ENCODE results near the gene OTUB2. TPM values are rescaled to one million over a fixed set of nuclear protein-coding genes. Genes with fewer than 3 reads are reported as not detected.
A peak's percentile ranks its signal among the peaks of the same experiment; 100 is the strongest.

The OTUB2 gene
- polyA plus RNA-seq, 3 donors, result 0.25 to 0.95 (median 0.28) TPM

GRCh38 chr14:94048691-94049624 lies 22.8 kb downstream of the OTUB2 start:
- Histone ChIP-seq H3K4me1 (ENCODE audit: control insufficient read depth in 1 of 2, insufficient read depth in 2 of 2, low read length in 2 of 2) (no peaks in the 10 kb centered on the region), H3K4me2 (replicated peaks; ENCODE audit: extremely low read depth, low read length, poor library complexity, severe bottlenecking) (no peak overlapping the region), H3K27ac (ENCODE audit: low read depth in 1 of 2, low read length in 2 of 2) (no peak overlapping the region), H2AFZ (ENCODE audit: insufficient read depth, low read depth, low read length, poor library complexity, severe bottlenecking) (no peak overlapping the region), H3K4me3 (replicated peaks in 1 of 3; ENCODE audit: low read depth in 2 of 3, low read length in 3 of 3) (no peak overlapping the region), H3K79me2 (ENCODE audit: insufficient read depth, low read length) (no peaks in the 10 kb centered on the region), H3K9me3 (replicated peaks in 1 of 2; ENCODE audit: control insufficient read depth in 1 of 2, insufficient read depth in 1 of 2, low read length in 2 of 2) (no peaks in the 10 kb centered on the region), H3K9ac (ENCODE audit: insufficient read depth, low read length, poor library complexity, severe bottlenecking) (no peak overlapping the region), H4K20me1 (ENCODE audit: insufficient read depth, low read length) (no peaks in the 10 kb centered on the region), H3K27me3 (ENCODE audit: control insufficient read depth in 2 of 2, insufficient read depth in 2 of 2, low read length in 2 of 2) (no peaks in the 10 kb centered on the region), H3K36me3 (replicated peaks in 1 of 2; ENCODE audit: control insufficient read depth in 1 of 2, insufficient read depth in 2 of 2, low read length in 2 of 2) (peaks cover 73 to 96% of the 10 kb centered on the region in 2 donors)
- Mint-ChIP-seq H3K27me3 (ENCODE audit: low read depth in 3 of 3) (no peaks in the 10 kb centered on the region), H3K36me3 (peaks cover 80 to 94% of the 10 kb centered on the region in 2 donors), H3K4me3 (no peak overlapping the region), H3K9me3 (no peaks in the 10 kb centered on the region), H3K4me1 (no peaks in the 10 kb centered on the region), H3K27ac (peak overlapping the region in 1 of 7 donors; percentile 46)
- no peak for TF ChIP-seq CTCF (IDR thresholded peaks at IDR 0.05)
- no peak for DNase-seq
- intact Hi-C loops (cut with micrococcal nuclease), result no loop called here
- WGBS (ENCODE audit: insufficient coverage), result 94% methylated on average over 3 of the region's 10 CpGs

- no peak overlapping the region for H3K9ac ChIP-seq (ENCODE audit: insufficient read depth, low read length, poor library complexity, severe bottlenecking)
- Mint-ChIP-seq H3K36me3 (peaks cover 81 to 94% of the 10 kb centered on the region in 2 donors), H3K4me1 (no peaks in the 10 kb centered on the region), H3K27ac (peak overlapping the region in 2 of 7 donors; percentile 15 to 32), H3K9me3 (no peaks in the 10 kb centered on the region), H3K4me3 (no peak overlapping the region), H3K27me3 (ENCODE audit: low read depth in 3 of 3) (no peaks in the 10 kb centered on the region)
- no peaks in the 10 kb centered on the region for H3K27me3 ChIP-seq (ENCODE audit: control insufficient read depth in 2 of 2, insufficient read depth in 2 of 2, low read length in 2 of 2)
- DNase-seq, result no peak
- H4K20me1 ChIP-seq (ENCODE audit: insufficient read depth, low read length), result no peaks in the 10 kb centered on the region
- no peaks in the 10 kb centered on the region for H3K4me1 ChIP-seq (ENCODE audit: control insufficient read depth in 1 of 2, insufficient read depth in 2 of 2, low read length in 2 of 2)
- H2AFZ ChIP-seq (ENCODE audit: insufficient read depth, low read depth, low read length, poor library complexity, severe bottlenecking), result no peak overlapping the region
- intact Hi-C loops (cut with micrococcal nuclease), result no loop called here
- no peak for TF ChIP-seq CTCF (IDR thresholded peaks at IDR 0.05)
- H3K27ac ChIP-seq (ENCODE audit: low read depth in 1 of 2, low read length in 2 of 2), result no peak overlapping the region
- no CpG with 5 or more reads among the region's 2 CpGs for WGBS (ENCODE audit: insufficient coverage)
- H3K9me3 ChIP-seq (replicated peaks in 1 of 2; ENCODE audit: control insufficient read depth in 1 of 2, insufficient read depth in 1 of 2, low read length in 2 of 2), result no peaks in the 10 kb centered on the region
- no peak overlapping the region for H3K4me3 ChIP-seq (replicated peaks in 1 of 3; ENCODE audit: low read depth in 2 of 3, low read length in 3 of 3)
- H3K36me3 ChIP-seq (replicated peaks in 1 of 2; ENCODE audit: control insufficient read depth in 1 of 2, insufficient read depth in 2 of 2, low read length in 2 of 2), result peaks cover 79 to 96% of the 10 kb centered on the region in 2 donors
- H3K4me2 ChIP-seq (replicated peaks; ENCODE audit: extremely low read depth, low read length, poor library complexity, severe bottlenecking), result no peak overlapping the region
- H3K79me2 ChIP-seq (ENCODE audit: insufficient read depth, low read length), result no peaks in the 10 kb centered on the region
These were observed 23.5 kb downstream of the OTUB2 start for GRCh38 chr14:94049625-94050023.

Measured in CD14-positive monocyte (primary cell).